IMR-90 (cell line): ENCODE data around the gene RNF11. TPM values are rescaled to one million over a fixed set of nuclear protein-coding genes. Genes with fewer than 3 reads are reported as not detected.

Source experiments
- ATAC-seq: fragments of 200-7000 bp; cut with Tn5 transposase; 2 replicates; pipeline ENCODE4 v1.9.1; 2020; ENCODE audit warnings: low read depth, mild to moderate bottlenecking, moderate library complexity
- BruUV-seq: library from RNA; stranded (reverse); fragments of 400-500 nt; replicated peaks from 2 replicates; lab custom pipeline; 2021; lab: Mats Ljungman, UMichigan
- CTCF ChIA-PET: fragments of 300-600 bp; formaldehyde crosslinking; extraction: SDS; loops from one replicate; lab custom pipeline; 2021; ENCODE audit warnings: antibody characterized with exemption; lab: Yijun Ruan, JAX
- POLR2A ChIA-PET: fragments of 300-600 bp; sonication (Branson Sonifier 250); formaldehyde crosslinking; loops from one replicate; lab custom pipeline; 2022; ENCODE audit warnings: antibody characterized with exemption; ENCODE audit not compliant: unreplicated experiment; lab: Charles Lee
- DNase-seq: peaks from one replicate; pipeline ENCODE4 v3.0.0; 2013
- H2AFZ ChIP-seq: replicated peaks from 2 replicates; pipeline ENCODE3; 2013; ENCODE audit warnings: low read length, mild to moderate bottlenecking; ENCODE audit not compliant: poor library complexity
- H2AK5ac ChIP-seq: 2 replicates; pipeline ENCODE4 v1.6.1; 2013; ENCODE audit warnings: low read depth, low read length, inconsistent platforms
- H2AK9ac ChIP-seq: replicated peaks from 2 replicates; pipeline ENCODE3; 2013; ENCODE audit warnings: mild to moderate bottlenecking, low read depth, low read length, moderate library complexity; ENCODE audit not compliant: poor library complexity
- H2BK120ac ChIP-seq: 2 replicates; pipeline ENCODE4 v1.6.1; 2013; ENCODE audit warnings: low read depth, low read length, inconsistent platforms
- H2BK15ac ChIP-seq: 3 replicates; pipeline ENCODE4 v1.6.1; 2013; ENCODE audit warnings: low read depth, low read length, inconsistent platforms
- H2BK20ac ChIP-seq: 2 replicates; pipeline ENCODE4 v1.6.1; 2013; ENCODE audit warnings: low read depth, mild to moderate bottlenecking, inconsistent platforms, low read length, moderate library complexity
- H2BK5ac ChIP-seq: 2 replicates; pipeline ENCODE4 v1.6.1; 2013; ENCODE audit warnings: mild to moderate bottlenecking, low read depth, low read length, inconsistent platforms; ENCODE audit not compliant: poor library complexity, severe bottlenecking
- H3K14ac ChIP-seq: replicated peaks from 2 replicates; pipeline ENCODE4 v1.6.1; 2013; ENCODE audit warnings: low read depth, low read length, inconsistent platforms
- H3K18ac ChIP-seq: 2 replicates; pipeline ENCODE4 v1.6.1; 2013; ENCODE audit warnings: low read depth, low read length, control low read depth
- H3K23ac ChIP-seq: 2 replicates; pipeline ENCODE4 v1.6.1; 2013; ENCODE audit warnings: low read depth, low read length, inconsistent platforms
- H3K27ac ChIP-seq: 2 replicates; pipeline ENCODE4 v1.5.1; 2013; ENCODE audit warnings: mild to moderate bottlenecking, control low read depth, low read length; ENCODE audit not compliant: insufficient read depth
- H3K27me3 ChIP-seq: 2 replicates; pipeline ENCODE4 v1.6.1; 2013; ENCODE audit warnings: low read length; ENCODE audit not compliant: control insufficient read depth, insufficient read depth
- H3K36me3 ChIP-seq: 2 replicates; pipeline ENCODE4 v1.6.1; 2013; ENCODE audit warnings: low read length, mixed read lengths; ENCODE audit not compliant: control insufficient read depth, insufficient read depth
- H3K4ac ChIP-seq: 2 replicates; pipeline ENCODE4 v1.6.1; 2013; ENCODE audit warnings: low read depth, low read length, inconsistent platforms
- H3K4me1 ChIP-seq: 2 replicates; pipeline ENCODE4 v1.6.1; 2013; ENCODE audit warnings: low read length, mixed read lengths; ENCODE audit not compliant: control insufficient read depth, insufficient read depth
- H3K4me2 ChIP-seq: 2 replicates; pipeline ENCODE4 v1.6.1; 2013; ENCODE audit warnings: low read depth, mild to moderate bottlenecking, control low read depth, low read length, moderate library complexity
- H3K4me3 ChIP-seq: 2 replicates; pipeline ENCODE4 v1.5.1; 2013; ENCODE audit warnings: low read depth, mild to moderate bottlenecking, control low read depth, low read length, moderate library complexity; ENCODE audit not compliant: insufficient read depth
- H3K56ac ChIP-seq: 2 replicates; pipeline ENCODE4 v1.6.1; 2013; ENCODE audit warnings: low read length, inconsistent platforms; ENCODE audit not compliant: insufficient read depth; ENCODE audit errors: extremely low read depth
- H3K79me1 ChIP-seq, 2 experiments: 2 replicates each; pipeline ENCODE4 v1.6.1; 2013; ENCODE audit warnings: low read length in 2 of 2, inconsistent platforms in 1 of 2, low read depth in 1 of 2
- H3K9ac ChIP-seq: 2 replicates; pipeline ENCODE4 v1.6.1; 2013; ENCODE audit warnings: low read depth, low read length, control low read depth
- H3K9me1 ChIP-seq: 2 replicates; pipeline ENCODE4 v1.6.1; 2013; ENCODE audit warnings: low read length, inconsistent platforms; ENCODE audit not compliant: insufficient read depth
- H3K9me3 ChIP-seq: 2 replicates; pipeline ENCODE4 v1.6.1; 2013; ENCODE audit warnings: low read length; ENCODE audit not compliant: control insufficient read depth, insufficient read depth
- H4K20me1 ChIP-seq: 2 replicates; pipeline ENCODE4 v1.6.1; 2013; ENCODE audit warnings: low read length, inconsistent platforms; ENCODE audit not compliant: insufficient read depth
- H4K5ac ChIP-seq: 2 replicates; pipeline ENCODE4 v1.6.1; 2013; ENCODE audit warnings: mild to moderate bottlenecking, low read depth, low read length, control low read depth
- H4K8ac ChIP-seq, 2 experiments: 2 replicates each; pipeline ENCODE4 v1.6.1; 2013; ENCODE audit warnings: low read depth in 2 of 2, low read length in 2 of 2, control low read depth in 1 of 2, inconsistent platforms in 1 of 2
- H4K91ac ChIP-seq: 2 replicates; pipeline ENCODE4 v1.6.1; 2013; ENCODE audit warnings: low read depth, low read length, inconsistent platforms; ENCODE audit not compliant: insufficient read depth
- BHLHE40 ChIP-seq: fragments of 150-350 bp; IDR thresholded peaks from 2 replicates; pipeline ENCODE4 v1.6.1; 2016; ENCODE audit warnings: mild to moderate bottlenecking, low read depth, low read length
- CEBPB ChIP-seq: IDR thresholded peaks from 2 replicates; pipeline ENCODE4 v1.6.1; 2012; ENCODE audit warnings: low read depth, low read length, improper control_type of control experiment
- CHD1 ChIP-seq: IDR thresholded peaks from 2 replicates; pipeline ENCODE4 v1.6.1; 2012; ENCODE audit warnings: low read depth, low read length, improper control_type of control experiment
- MAFK ChIP-seq: IDR thresholded peaks from 2 replicates; pipeline ENCODE4 v1.6.1; 2012; ENCODE audit warnings: low read depth, low read length, improper control_type of control experiment
- MAZ ChIP-seq: IDR thresholded peaks from 2 replicates; pipeline ENCODE4 v1.6.1; 2012; ENCODE audit warnings: low read depth, mild to moderate bottlenecking, low read length, improper control_type of control experiment, moderate library complexity, borderline replicate concordance
- MXI1 ChIP-seq: IDR thresholded peaks from 2 replicates; pipeline ENCODE4 v1.6.1; 2012; ENCODE audit warnings: low read depth, mild to moderate bottlenecking, low read length, moderate library complexity, borderline replicate concordance
- NFE2L2 ChIP-seq: fragments of 150-350 bp; IDR thresholded peaks from 2 replicates; pipeline ENCODE4 v1.6.1; 2016; ENCODE audit warnings: low read depth, mild to moderate bottlenecking, low read length
- RAD21 ChIP-seq: IDR thresholded peaks from 2 replicates; pipeline ENCODE4 v1.6.1; 2012; ENCODE audit warnings: low read length, improper control_type of control experiment
- RCOR1 ChIP-seq: IDR thresholded peaks from 2 replicates; pipeline ENCODE4 v1.6.1; 2012; ENCODE audit warnings: mild to moderate bottlenecking, low read length, improper control_type of control experiment; ENCODE audit not compliant: insufficient replicate concordance
- RFX5 ChIP-seq: IDR thresholded peaks from 2 replicates; pipeline ENCODE4 v1.8.0; 2012; ENCODE audit warnings: low read depth, mild to moderate bottlenecking, low read length, moderate library complexity
- SMC3 ChIP-seq: fragments of 150-350 bp; IDR thresholded peaks from 2 replicates; pipeline ENCODE4 v1.6.1; 2016; ENCODE audit warnings: low read depth, mild to moderate bottlenecking, antibody characterized with exemption, low read length, moderate library complexity
- WGBS, 2 experiments: methylation state at CpG; one replicate each; pipeline versions ENCODE4 v1.1.5 to v1.1.7; 2013; ENCODE audit warnings: missing lambda C conversion rate in 2 of 2; ENCODE audit not compliant: insufficient read length in 1 of 2; ENCODE audit errors: extremely low coverage in 2 of 2; 5-methylcytosine and 5-hydroxymethylcytosine counted together
- dilution Hi-C: fragments of 300-500 bp; cut with HindIII; formaldehyde crosslinking; loops from one replicate; pipeline ENCODE4 v1.14.3; 2018; ENCODE audit warnings: low sequenced_read_pairs; ENCODE audit not compliant: unreplicated experiment
- in situ Hi-C: fragments of 300-500 bp; cut with MboI; formaldehyde crosslinking; loops from 3 replicates; pipeline ENCODE4 v1.14.3; 2019; ENCODE audit warnings: low sequenced_read_pairs, inconsistent platforms, mixed read lengths
- intact Hi-C: fragments of 100-400 bp; cut with micrococcal nuclease; formaldehyde crosslinking; loops from 2 replicates; pipeline ENCODE4 v1.10.0; 2022
- polyA plus RNA-seq, 3 experiments: library from polyadenylated mRNA; depleted of rRNA; stranded (reverse); fragments of >200 nt; gene quantifications; 2 replicates each; pipeline ENCODE4 v1.2.3, GENCODE V29; 2012; ENCODE audit warnings: low replicate concordance in 1 of 3
- total RNA-seq: library from RNA; depleted of rRNA; stranded (reverse); fragments of >200 nt; gene quantifications from 2 replicates; pipeline ENCODE4 v1.2.3, GENCODE V29; 2012
- TF ChIP-seq, protein P1 (sequence below): fragments of 150-350 bp; IDR thresholded peaks from 2 replicates; pipeline ENCODE4 v1.6.1; 2017; ENCODE audit warnings: mild to moderate bottlenecking, antibody characterized with exemption, low read length, low read depth
- TF ChIP-seq, protein P2 (sequence below): fragments of 150-350 bp; IDR thresholded peaks from 2 replicates; pipeline ENCODE4 v1.6.1; 2016; ENCODE audit warnings: low read depth, mild to moderate bottlenecking, low read length, moderate library complexity, borderline replicate concordance

The RNF11 gene
- total and polyA plus RNA-seq, 2 of the 4 experiments (the other 2 are of a cell fraction): 63.3 to 64.1 TPM

DNA sequence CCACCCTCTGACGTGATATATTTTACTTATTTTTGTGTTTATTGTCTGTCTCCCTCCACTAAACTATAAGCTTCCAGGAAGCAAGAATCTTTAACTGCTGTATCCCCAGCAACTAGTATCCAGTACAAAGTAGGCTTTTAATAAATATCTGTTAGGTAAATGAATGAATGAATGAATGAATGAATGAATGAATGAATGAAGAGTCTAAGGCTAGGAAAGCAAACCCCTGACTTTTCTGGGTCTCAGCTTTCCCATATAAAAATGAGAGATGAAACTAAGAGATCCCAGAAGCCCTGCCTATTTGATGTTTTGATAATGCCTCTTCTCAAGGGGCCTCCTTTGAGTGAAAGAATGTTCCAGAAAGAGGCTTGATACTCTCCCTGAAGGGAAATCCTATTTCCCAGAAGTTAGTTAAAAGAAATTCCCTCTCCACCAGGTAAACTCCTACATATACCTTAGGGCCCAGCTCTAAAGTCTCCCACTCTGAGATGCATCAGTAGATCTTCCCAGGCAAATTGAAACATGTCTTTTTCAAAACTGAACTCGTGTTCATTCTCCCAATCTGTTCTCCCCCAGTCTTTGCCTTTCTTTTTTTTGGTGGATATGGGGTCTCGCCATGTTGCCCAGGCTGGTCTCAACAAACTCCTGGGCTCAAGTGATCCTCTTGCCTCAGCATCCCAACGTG, 86.5 kb downstream of the RNF11 start:
- Histone ChIP-seq H2BK15ac (no peak overlapping the region), H3K4me2 (no peak overlapping the region), H2BK5ac (no peak overlapping the region), H2BK20ac (no peak overlapping the region), H4K8ac (no peak overlapping the region), H4K91ac (no peak overlapping the region), H3K9ac (no peak overlapping the region), H3K56ac (no peak overlapping the region), H4K5ac (no peak overlapping the region), H3K79me1 (no peaks in the 10 kb centered on the region), H3K27ac (no peak overlapping the region), H3K4me3 (no peak overlapping the region), H2BK120ac (no peak overlapping the region), H2AFZ (no peak overlapping the region), H3K18ac (no peak overlapping the region), H4K20me1 (no peaks in the 10 kb centered on the region), H3K9me3 (no peaks in the 10 kb centered on the region; the same call in 1 of the 2 replicates), H3K14ac (no peak overlapping the region), H2AK5ac (no peak overlapping the region), H3K4me1 (no peaks in the 10 kb centered on the region), H3K23ac (no peak overlapping the region), H3K4ac (no peak overlapping the region), H3K36me3 (no peaks in the 10 kb centered on the region), H3K9me1 (no peaks in the 10 kb centered on the region), H3K27me3 (peaks cover 4% of the 10 kb centered on the region; the same call in 1 of the 2 replicates), H2AK9ac (no peak overlapping the region)
- 57% methylated on average over 1 of the region's 4 CpGs; no CpG with 5 or more reads in 1 of the 2 experiments for WGBS, 2 experiments
- no peak for TF ChIP-seq BHLHE40
- TF ChIP-seq, protein P1, sequence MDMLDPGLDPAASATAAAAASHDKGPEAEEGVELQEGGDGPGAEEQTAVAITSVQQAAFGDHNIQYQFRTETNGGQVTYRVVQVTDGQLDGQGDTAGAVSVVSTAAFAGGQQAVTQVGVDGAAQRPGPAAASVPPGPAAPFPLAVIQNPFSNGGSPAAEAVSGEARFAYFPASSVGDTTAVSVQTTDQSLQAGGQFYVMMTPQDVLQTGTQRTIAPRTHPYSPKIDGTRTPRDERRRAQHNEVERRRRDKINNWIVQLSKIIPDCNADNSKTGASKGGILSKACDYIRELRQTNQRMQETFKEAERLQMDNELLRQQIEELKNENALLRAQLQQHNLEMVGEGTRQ: no peak
- no peak for TF ChIP-seq SMC3
- no peak for TF ChIP-seq CHD1
- TF ChIP-seq MAFK: no peak
- no peak for TF ChIP-seq CEBPB
- TF ChIP-seq RAD21: no peak
- TF ChIP-seq MXI1: no peak
- TF ChIP-seq MAZ: no peak
- TF ChIP-seq, protein P2, sequence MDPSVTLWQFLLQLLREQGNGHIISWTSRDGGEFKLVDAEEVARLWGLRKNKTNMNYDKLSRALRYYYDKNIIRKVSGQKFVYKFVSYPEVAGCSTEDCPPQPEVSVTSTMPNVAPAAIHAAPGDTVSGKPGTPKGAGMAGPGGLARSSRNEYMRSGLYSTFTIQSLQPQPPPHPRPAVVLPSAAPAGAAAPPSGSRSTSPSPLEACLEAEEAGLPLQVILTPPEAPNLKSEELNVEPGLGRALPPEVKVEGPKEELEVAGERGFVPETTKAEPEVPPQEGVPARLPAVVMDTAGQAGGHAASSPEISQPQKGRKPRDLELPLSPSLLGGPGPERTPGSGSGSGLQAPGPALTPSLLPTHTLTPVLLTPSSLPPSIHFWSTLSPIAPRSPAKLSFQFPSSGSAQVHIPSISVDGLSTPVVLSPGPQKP: no peak
- TF ChIP-seq RFX5: no peak
- no peak for TF ChIP-seq RCOR1
- TF ChIP-seq NFE2L2: no peak
- intact Hi-C loops: no loop called here
- ChIA-PET POLR2A (no interaction called here), CTCF (no interaction called here)
- no TSS peak for BruUV-seq
- no peak for DNase-seq
- dilution Hi-C loops: no loop called here
- no peak for ATAC-seq
- in situ Hi-C loops: no loop called here
